Cerebellar nuclear complex (tissue), 1 donor: ENCODE measurements around the gene ARRB1.
"Not testable (repeated sequence)": the region's sequence is repeated elsewhere in the genome, so short reads cannot be mapped to it uniquely, and the experiment has no call there.

Experiments
- DNase-seq, 2 experiments: peaks; one replicate each; lab custom pipeline; 2025; lab: John Stamatoyannopoulos, UW

ARRB1 gene

GRCh38 chr11:75351541-75351790, at the start of gene ARRB1:
Gene ARRB1, minus strand, starts transcription at chr11:75351661. Its CDS starts 54 bp downstream, at chr11:75351607.
- no peak for DNase-seq

DNA sequence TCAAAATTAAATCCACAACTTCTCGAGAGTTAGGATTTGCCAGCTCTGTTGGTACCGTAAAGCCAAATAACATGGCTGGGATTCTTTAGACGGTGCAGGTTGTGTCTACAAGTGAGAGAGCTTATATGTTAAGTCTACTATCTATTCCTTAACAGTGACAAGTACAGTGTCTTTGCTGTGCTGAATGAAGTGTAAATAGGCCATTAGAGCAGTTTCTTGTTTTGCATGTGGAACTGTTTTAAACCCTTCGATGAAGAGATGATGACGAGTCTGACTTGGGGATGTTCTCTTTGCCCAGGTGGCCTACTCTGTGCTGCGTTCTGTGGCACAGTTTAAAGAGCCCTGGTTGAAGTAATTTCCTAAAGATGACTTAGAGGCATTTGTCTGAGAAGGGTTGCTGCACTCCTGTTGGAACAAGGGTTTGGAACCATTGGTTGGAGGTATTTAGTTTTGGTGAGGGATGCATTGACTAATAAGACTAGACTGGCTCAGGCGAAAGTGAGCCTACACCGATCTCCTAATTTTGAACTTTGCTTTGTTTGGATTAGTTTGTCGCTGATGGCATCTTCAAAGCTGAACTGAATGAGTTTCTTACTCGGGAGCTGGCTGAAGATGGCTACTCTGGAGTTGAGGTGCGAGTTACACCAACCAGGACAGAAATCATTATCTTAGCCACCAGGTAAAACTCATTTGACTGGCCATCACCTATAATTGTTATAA, 48.8 kb upstream of the ARRB1 start:
- no peak for DNase-seq

DNA sequence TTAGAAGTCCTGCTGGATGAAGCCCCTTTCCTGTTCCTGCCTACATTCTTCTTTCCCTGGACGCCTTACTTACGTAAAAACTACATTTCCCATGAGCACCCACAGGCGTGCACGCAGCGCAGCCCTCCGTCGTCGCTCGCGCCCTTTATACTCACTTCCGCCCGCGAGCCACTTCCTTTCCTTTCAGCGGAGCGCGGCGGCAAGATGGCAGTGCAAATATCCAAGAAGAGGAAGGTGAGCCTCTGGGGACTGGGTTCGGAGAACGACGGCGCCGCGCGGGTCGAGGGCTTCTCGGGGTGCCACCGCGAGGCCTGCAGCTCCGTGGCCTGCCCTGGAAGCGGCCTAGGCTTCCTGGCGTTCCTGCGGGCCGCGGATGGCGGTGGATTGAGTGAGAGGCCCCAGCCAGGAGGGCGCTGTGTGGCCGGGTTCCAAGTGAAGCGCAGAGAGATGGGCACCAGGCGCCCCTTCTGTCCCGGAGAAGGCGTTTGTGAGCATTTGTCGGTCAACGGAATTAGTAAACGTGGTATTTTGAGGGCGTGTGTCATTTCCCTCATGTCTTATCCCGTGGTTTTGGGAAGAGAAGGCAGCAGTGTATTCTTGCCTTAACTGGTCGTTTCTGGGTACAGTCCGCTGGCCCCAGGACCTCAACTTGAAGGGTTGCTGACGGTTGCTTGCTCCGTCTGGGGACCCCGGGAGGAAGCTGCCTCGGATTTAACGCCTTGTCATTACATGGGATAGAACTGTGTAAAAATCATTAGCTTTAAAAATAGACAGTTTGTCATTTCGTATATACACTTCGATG, 48.1 kb upstream of the ARRB1 start, which contains the start of gene RPS3:
RPS3 (plus strand) TSS at position 175 of the 802 bp plus-strand sequence; CDS start at position 205, 30 bp downstream.
- peak in 1 of 2 experiments; percentile 56 for DNase-seq

DNA sequence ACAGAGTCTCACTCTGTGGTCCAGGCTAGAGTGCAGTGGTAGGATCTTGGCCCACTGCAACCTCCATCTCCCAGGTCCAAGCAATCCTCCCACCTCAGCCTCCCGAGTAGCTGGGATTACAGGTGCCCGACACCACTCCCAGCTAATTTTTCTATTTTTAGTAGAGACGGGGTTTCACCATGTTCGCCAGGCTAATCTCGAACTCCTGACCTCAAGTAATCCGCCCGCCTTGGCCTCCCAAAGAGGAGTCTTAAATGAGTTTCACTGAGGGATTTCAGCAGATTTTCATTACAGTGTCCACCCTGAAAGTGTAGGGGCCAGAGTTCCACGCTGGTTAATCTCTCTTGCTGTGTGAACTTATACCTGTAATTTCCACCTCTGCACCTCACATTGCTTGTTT, 47.4 kb upstream of the ARRB1 start:
- DNase-seq = no peak

GRCh38 chr11:75394085-75394840, 42.8 kb upstream of the ARRB1 start:
- no peak for DNase-seq

GRCh38 chr11:75389925-75390324, 38.5 kb upstream of the ARRB1 start:
- no peak for DNase-seq

DNA sequence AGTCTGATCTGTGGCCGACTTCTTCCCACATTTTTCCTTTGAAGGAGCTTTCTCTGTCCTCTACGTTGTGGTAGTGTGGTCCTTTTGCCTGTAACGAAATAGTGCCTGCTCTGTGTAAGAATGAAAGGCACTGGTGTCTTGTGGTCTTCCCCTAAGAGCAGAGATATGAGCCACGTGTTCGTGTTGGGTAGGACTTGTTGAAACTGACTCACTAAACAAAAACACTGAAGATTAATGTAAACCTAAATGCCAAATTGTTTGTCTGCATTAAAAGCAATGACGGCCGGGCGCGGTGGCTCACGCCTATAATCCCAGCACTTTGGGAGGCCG, 37.8 kb upstream of the ARRB1 start:
- DNase-seq = no peak

DNA sequence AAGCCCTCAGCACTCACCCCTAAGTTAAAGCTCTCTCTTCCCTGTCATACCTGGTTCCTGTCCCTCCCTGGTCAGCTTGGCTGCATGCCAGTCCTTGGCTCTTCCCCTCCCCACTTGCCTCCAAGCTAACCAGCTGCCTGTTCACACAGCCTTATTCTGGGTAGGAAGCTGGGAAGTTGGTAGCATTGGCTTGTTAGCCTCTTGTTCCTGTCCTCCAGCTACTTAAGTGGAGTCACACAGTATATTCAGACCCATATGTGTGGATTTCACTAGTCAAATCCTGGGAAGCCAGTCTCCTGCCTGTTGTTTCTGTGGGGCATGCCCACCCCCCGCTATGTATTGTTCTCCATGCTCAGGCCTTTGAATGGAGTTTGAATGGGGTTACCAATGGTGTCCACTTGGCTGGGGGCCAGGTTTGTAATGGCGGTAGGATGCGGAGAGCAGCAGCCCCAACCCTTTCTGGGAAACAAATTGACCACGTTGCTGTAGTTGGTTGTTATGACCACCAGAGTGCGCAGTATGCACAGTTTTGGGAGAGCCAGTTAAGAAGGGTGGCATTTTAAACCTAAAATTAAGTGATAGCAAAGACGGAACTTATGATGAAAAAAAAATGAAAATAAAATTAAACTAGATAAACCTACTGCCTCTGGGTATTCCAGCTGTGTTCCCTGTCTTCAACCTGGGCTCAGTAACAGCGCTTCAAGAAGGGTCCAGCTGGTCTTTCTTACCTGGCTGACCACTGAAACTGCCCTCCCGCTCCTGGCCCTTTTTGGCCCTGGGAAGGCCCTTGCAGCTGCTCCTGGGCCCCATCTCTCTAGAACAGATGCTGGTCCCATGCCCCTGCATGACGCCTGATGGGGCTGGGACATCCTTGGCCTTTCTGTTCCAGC, 37.2 kb upstream of the ARRB1 start:
- no peak for DNase-seq

DNA sequence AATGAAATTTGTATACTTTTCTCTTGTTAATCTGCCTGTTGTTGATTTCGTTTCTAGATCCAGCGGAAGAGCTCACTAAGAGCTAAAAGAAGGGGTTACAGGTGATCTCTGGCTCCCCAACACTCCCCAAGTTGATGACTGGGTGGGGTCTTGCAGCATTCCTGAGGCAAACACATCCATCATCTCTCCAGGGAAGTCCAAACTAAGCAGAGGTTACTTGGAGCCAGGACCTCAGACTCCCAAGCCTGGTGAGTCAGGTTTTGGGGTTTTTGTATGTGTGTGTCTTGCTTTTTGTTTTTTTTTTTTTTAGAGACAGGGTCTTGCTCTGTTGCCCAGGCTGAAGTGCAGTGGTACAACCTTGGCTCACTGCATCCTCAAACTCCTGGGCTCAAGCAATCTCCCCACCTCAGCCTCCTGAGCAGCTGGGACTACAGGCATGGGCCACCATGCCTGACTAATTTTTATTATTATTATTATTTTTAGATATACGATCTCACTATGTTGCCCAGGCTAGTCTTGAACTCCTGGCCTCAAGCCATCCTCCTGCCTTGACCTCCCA, 36.4 kb upstream of the ARRB1 start:
- no peak for DNase-seq

GRCh38 chr11:75386942-75387630, 35.6 kb upstream of the ARRB1 start:
- DNase-seq = no peak

DNA sequence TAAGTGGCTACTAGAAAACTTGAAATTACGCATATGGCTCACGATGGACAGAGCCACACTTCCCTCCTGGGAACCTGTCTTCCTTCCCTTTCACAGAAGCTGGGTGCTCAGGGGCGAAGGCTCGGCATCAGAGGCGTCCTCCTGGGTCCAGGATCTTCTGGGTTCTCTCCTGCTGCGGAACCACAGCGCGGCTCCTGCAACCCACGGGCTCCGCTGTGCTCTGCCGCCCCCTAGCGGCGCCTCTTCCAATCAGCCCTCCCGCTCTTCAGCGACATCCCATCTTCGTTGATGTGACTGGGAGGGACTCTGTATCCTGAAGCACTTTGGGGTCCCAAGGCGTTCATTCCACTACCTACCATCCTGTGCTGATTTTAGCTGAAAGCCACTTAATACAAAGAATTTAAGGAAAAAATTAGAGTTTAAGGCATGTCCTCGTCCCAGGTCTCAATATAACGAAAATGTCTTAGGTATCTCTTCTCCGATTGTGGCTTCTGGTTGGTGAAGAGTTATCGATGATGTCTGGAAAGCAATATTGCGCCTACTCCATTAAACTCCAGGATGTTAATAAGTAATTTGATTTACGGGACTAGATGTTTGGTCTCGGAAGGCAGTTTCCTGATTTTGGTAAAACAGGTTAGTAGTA, 33.1 kb upstream of the ARRB1 start:
- DNase-seq = peak in 1 of 2 experiments; percentile 15

GRCh38 chr11:75383246-75383645, 31.8 kb upstream of the ARRB1 start:
- no peak for DNase-seq

GRCh38 chr11:75380716-75381420, 29.4 kb upstream of the ARRB1 start:
- DNase-seq = no peak

DNA sequence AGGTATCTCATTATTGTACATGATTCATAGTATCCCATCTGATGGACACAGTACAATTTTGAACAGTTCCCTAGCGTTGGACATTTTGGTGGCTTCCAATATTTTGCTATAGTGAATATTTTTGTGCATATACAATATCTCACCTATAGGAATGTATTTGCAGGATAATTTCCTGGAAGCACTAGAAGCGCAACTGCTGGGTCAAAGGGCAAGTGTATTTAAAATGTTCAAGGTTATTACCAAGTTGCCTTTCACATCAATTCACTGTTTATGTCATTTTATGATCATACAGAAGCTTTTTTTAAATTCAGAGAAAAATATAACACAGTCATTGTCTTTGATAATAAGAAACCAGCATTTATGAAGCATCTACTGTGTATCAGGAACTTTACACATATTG, 28.8 kb upstream of the ARRB1 start:
- no peak for DNase-seq

GRCh38 chr11:75378776-75379175, 27.3 kb upstream of the ARRB1 start:
- not testable (repeated sequence) for DNase-seq

DNA sequence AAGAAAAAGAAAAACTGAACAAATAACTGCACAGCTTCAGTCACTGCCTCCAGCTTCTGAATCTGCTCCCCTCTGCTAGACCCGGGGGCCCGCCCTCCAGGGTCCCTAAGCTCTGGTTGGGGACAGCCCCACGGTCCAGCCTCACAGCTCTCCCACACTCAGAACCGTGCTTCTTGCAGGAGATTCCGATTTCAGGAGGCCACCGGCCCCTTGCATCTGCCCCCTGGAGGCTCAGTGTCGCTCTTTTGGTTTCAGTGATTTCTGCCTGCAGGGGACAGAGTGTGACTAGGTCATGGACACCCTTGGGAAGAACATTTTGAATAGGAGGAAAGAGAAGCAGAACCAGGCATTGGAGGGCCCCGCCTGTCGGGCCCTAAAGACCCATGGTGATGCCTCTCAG, 24.7 kb upstream of the ARRB1 start:
- no peak for DNase-seq

DNA sequence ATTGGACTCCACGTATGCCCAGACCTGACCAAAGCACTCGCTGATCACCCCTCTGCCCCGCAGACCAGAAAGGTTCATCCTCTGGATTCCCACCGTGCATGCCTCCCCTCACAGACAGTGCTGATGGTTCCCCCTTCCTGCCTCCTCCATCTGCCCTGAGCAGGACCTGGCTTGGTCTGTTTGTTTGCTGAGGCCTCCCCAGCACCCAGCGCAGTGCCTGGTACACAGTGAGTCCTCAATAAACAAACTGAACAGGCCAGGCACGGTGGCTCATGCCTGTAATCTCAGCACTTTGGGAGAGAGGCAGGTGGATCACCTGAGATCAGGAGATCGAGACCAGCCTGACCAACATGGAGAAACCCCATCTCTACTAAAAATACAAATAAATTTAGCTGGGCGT, 24.2 kb upstream of the ARRB1 start:
- DNase-seq = no peak

DNA sequence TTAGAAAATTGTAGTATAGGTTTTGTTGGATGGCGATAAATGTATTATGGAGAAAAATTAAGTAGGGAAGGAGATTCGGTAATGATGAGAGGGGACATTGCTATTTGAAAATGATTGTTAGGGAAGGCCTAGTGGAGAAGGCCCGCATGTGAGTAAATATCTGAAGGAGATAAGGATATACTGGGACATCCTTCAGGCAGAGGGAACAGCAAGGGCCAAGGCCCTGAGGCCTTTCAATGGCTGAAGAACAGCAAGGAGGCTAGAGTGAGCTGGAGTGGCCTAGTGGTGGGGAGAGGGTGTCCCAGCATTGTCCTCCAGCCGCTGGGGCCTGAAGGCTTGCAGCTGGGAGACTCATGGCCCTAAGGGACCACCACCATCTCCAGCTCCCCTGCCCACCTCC, 23.2 kb upstream of the ARRB1 start:
- no peak for DNase-seq

DNA sequence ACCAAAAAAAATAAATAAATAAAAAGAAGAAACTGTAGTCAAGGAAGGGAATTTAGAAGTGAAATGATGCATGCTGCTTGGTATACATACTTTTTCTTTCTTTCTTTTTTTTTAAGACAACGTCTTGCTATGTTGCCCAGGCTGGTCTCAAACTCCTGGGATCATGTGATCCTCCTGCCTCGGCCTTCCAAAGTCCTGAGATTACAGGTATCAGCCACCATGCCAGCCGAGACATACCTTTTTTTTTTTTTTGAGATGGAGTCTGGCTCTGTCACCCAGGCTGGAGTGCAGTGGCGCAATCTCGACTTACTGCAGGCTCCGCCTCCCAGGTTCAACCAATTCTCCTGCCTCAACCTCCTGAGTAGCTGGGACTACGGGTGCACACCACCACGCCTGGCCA, 21.7 kb upstream of the ARRB1 start:
- DNase-seq = no peak
